HepG2 (cell line): ENCODE measurements around the gene SKI. TPM values are rescaled to one million over a fixed set of nuclear protein-coding genes. Genes with fewer than 3 reads are reported as not detected.

ENCODE experiments used
- AGO2 ChIP-seq: fragments of 200-400 bp; formaldehyde crosslinking; optimal IDR thresholded peaks from 2 replicates; pipeline ENCODE3; 2017; ENCODE audit warnings: mild to moderate bottlenecking, low read depth, low read length, moderate library complexity
- ARNT2 ChIP-seq: sonication (generic); formaldehyde crosslinking; IDR thresholded peaks from 2 replicates; pipeline ENCODE4 v1.8.0; 2022; ENCODE audit warnings: mild to moderate bottlenecking, low read depth, missing genetic modification reagents, moderate library complexity
- GPN1 ChIP-seq: sonication (generic); formaldehyde crosslinking; IDR thresholded peaks from 2 replicates; pipeline ENCODE4 v1.5.1; 2020; ENCODE audit warnings: missing genetic modification reagents, borderline replicate concordance
- MEF2D ChIP-seq: sonication (generic); formaldehyde crosslinking; IDR thresholded peaks from 2 replicates; pipeline ENCODE4 v1.5.1; 2020; ENCODE audit warnings: mild to moderate bottlenecking, missing genetic modification reagents
- MLLT10 ChIP-seq: sonication (generic); formaldehyde crosslinking; IDR thresholded peaks from 2 replicates; pipeline ENCODE4 v1.4.0; 2020; ENCODE audit warnings: missing genetic modification reagents
- MTF2 ChIP-seq: sonication (generic); formaldehyde crosslinking; IDR thresholded peaks from 2 replicates; pipeline ENCODE4 v1.5.0; 2020; ENCODE audit warnings: missing genetic modification reagents, borderline replicate concordance
- NBN ChIP-seq: fragments of 450-650 bp; conservative IDR thresholded peaks from 2 replicates; pipeline ENCODE4 v1.6.1; 2017
- PHF8 ChIP-seq: sonication (generic); formaldehyde crosslinking; IDR thresholded peaks from 2 replicates; pipeline ENCODE4 v1.5.0; 2020; ENCODE audit warnings: missing genetic modification reagents
- SALL1 ChIP-seq: sonication (generic); formaldehyde crosslinking; IDR thresholded peaks from 2 replicates; pipeline ENCODE4 v1.8.0; 2022; ENCODE audit warnings: mild to moderate bottlenecking, missing genetic modification reagents
- TBX2 ChIP-seq: sonication (generic); formaldehyde crosslinking; IDR thresholded peaks from 2 replicates; pipeline ENCODE4 v1.5.0; 2020; ENCODE audit warnings: missing genetic modification reagents, mild to moderate bottlenecking, borderline replicate concordance
- ZBTB38 ChIP-seq: sonication (generic); formaldehyde crosslinking; IDR thresholded peaks from 2 replicates; pipeline ENCODE4 v1.5.1; 2020; ENCODE audit warnings: mild to moderate bottlenecking, missing genetic modification reagents
- ZFP37 ChIP-seq: sonication (generic); formaldehyde crosslinking; IDR thresholded peaks from 2 replicates; pipeline ENCODE4 v1.4.0; 2020; ENCODE audit warnings: missing genetic modification reagents, borderline replicate concordance
- ZNF136 ChIP-seq: sonication (generic); formaldehyde crosslinking; IDR thresholded peaks from 2 replicates; pipeline ENCODE4 v1.8.1; 2022; ENCODE audit warnings: low read depth, mild to moderate bottlenecking, moderate library complexity, missing genetic modification reagents
- ZNF160 ChIP-seq: sonication (generic); formaldehyde crosslinking; IDR thresholded peaks from 2 replicates; pipeline ENCODE4 v1.8.0; 2022; ENCODE audit warnings: mild to moderate bottlenecking, inconsistent platforms, missing genetic modification reagents
- ZNF180 ChIP-seq: sonication (generic); formaldehyde crosslinking; IDR thresholded peaks from 2 replicates; pipeline ENCODE4 v1.4.0; 2020; ENCODE audit warnings: low read depth, missing genetic modification reagents, borderline replicate concordance
- ZNF20 ChIP-seq: sonication (generic); formaldehyde crosslinking; IDR thresholded peaks from 2 replicates; pipeline ENCODE4 v1.4.0; 2020; ENCODE audit warnings: mild to moderate bottlenecking, moderate library complexity, missing genetic modification reagents
- ZNF383 ChIP-seq: sonication (generic); formaldehyde crosslinking; IDR thresholded peaks from 2 replicates; pipeline ENCODE4 v1.4.0; 2020; ENCODE audit warnings: missing genetic modification reagents, mild to moderate bottlenecking, borderline replicate concordance
- ZNF629 ChIP-seq: sonication (generic); formaldehyde crosslinking; conservative IDR thresholded peaks from 2 replicates; pipeline ENCODE4 v1.5.0; 2020; ENCODE audit warnings: missing genetic modification reagents
- ZNF737 ChIP-seq: sonication (generic); formaldehyde crosslinking; IDR thresholded peaks from 2 replicates; pipeline ENCODE4 v1.5.0; 2020; ENCODE audit warnings: missing genetic modification reagents, mild to moderate bottlenecking, borderline replicate concordance
- ZNF768 ChIP-seq: sonication (generic); formaldehyde crosslinking; IDR thresholded peaks from 2 replicates; pipeline ENCODE4 v1.4.0; 2020; ENCODE audit warnings: missing genetic modification reagents
- polyA plus RNA-seq, 8 experiments: library from polyadenylated mRNA; depleted of rRNA in 3 of 8; stranded (reverse) in 7 of 8; unstranded in 1 of 8; fragments of >200 nt; fragmentation: Illumina TruSeq in 4 of 8; extraction: Trizol in 4 of 8; gene quantifications; 2 replicates each; pipeline versions ENCODE4 v1.2.1 to v1.2.3, GENCODE V29; 2011 to 2016; ENCODE audit warnings: low read depth in 4 of 8, missing spikeins in 1 of 8, mixed read lengths in 1 of 8; ENCODE audit not compliant: insufficient read depth in 1 of 8
- total RNA-seq, 5 experiments: library from RNA; depleted of rRNA; stranded (reverse); fragments of >200 nt; fragmentation: Illumina TruSeq; extraction: Trizol; gene quantifications; 2 replicates each; pipeline ENCODE4 v1.2.3, GENCODE V29; 2016; ENCODE audit warnings: low read depth in 1 of 5
- TF ChIP-seq, protein P1 (sequence below): IDR thresholded peaks from 2 replicates; pipeline ENCODE4 v1.6.1; 2016; ENCODE audit warnings: low read depth, control low read depth
- TF ChIP-seq, protein P2 (sequence below): sonication (generic); formaldehyde crosslinking; IDR thresholded peaks from 2 replicates; pipeline ENCODE4 v1.8.0; 2022; ENCODE audit warnings: mild to moderate bottlenecking, missing genetic modification reagents, moderate library complexity
- TF ChIP-seq, protein P3 (sequence below): sonication (generic); formaldehyde crosslinking; IDR thresholded peaks from 2 replicates; pipeline ENCODE4 v1.9.0; 2022; ENCODE audit warnings: missing genetic modification reagents, mild to moderate bottlenecking, borderline replicate concordance
- TF ChIP-seq, protein P4 (sequence below): IDR thresholded peaks from 2 replicates; pipeline ENCODE4 v1.6.1; 2016; ENCODE audit warnings: mild to moderate bottlenecking
- TF ChIP-seq, protein P5 (sequence below): sonication (generic); formaldehyde crosslinking; IDR thresholded peaks from 2 replicates; pipeline ENCODE4 v1.4.0; 2020; ENCODE audit warnings: mild to moderate bottlenecking, missing genetic modification reagents

Gene SKI
- total and polyA plus RNA-seq, 2 of the 13 experiments (the other 11 are each of a cell fraction or from before 2014, with no cell fraction given): 4.7 to 6.9 TPM

DNA sequence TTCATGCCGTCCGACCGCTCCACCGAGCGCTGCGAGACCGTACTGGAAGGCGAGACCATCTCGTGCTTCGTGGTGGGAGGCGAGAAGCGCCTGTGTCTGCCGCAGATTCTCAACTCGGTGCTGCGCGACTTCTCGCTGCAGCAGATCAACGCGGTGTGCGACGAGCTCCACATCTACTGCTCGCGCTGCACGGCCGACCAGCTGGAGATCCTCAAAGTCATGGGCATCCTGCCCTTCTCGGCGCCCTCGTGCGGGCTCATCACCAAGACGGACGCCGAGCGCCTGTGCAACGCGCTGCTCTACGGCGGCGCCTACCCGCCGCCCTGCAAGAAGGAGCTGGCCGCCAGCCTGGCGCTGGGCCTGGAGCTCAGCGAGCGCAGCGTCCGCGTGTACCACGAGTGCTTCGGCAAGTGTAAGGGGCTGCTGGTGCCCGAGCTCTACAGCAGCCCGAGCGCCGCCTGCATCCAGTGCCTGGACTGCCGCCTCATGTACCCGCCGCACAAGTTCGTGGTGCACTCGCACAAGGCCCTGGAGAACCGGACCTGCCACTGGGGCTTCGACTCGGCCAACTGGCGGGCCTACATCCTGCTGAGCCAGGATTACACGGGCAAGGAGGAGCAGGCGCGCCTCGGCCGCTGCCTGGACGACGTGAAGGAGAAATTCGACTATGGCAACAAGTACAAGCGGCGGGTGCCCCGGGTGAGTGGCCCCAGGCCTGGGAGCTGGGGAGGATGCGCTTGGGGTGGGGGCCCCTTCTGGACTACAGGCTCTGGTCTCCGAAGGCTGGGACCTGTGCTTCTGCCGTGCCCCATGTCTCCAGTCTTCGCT lies 1.1 kb downstream of the SKI start (continued):
- TF ChIP-seq MEF2D (CRISPR knock-in tag): no peak
- TF ChIP-seq, protein P1, sequence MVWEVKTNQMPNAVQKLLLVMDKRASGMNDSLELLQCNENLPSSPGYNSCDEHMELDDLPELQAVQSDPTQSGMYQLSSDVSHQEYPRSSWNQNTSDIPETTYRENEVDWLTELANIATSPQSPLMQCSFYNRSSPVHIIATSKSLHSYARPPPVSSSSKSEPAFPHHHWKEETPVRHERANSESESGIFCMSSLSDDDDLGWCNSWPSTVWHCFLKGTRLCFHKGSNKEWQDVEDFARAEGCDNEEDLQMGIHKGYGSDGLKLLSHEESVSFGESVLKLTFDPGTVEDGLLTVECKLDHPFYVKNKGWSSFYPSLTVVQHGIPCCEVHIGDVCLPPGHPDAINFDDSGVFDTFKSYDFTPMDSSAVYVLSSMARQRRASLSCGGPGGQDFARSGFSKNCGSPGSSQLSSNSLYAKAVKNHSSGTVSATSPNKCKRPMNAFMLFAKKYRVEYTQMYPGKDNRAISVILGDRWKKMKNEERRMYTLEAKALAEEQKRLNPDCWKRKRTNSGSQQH (CRISPR knock-in tag): no peak
- TF ChIP-seq PHF8 (CRISPR knock-in tag): peak; percentile 52
- TF ChIP-seq ZNF737 (CRISPR knock-in tag): no peak
- no peak; the same call in 1 of the 2 replicates for TF ChIP-seq ZNF160 (CRISPR knock-in tag)
- TF ChIP-seq ZNF383 (CRISPR knock-in tag): no peak
- peak; percentile 59; the same call in 1 of the 2 replicates for TF ChIP-seq ARNT2 (CRISPR knock-in tag)
- 0 out of 2 replicates have a peak, but pooled peaks have one; percentile 51 for TF ChIP-seq TBX2
- TF ChIP-seq, protein P2, sequence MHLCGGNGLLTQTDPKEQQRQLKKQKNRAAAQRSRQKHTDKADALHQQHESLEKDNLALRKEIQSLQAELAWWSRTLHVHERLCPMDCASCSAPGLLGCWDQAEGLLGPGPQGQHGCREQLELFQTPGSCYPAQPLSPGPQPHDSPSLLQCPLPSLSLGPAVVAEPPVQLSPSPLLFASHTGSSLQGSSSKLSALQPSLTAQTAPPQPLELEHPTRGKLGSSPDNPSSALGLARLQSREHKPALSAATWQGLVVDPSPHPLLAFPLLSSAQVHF (CRISPR knock-in tag): no peak
- no peak for TF ChIP-seq MLLT10 (CRISPR knock-in tag)
- TF ChIP-seq ZNF629: no peak
- TF ChIP-seq, protein P3, sequence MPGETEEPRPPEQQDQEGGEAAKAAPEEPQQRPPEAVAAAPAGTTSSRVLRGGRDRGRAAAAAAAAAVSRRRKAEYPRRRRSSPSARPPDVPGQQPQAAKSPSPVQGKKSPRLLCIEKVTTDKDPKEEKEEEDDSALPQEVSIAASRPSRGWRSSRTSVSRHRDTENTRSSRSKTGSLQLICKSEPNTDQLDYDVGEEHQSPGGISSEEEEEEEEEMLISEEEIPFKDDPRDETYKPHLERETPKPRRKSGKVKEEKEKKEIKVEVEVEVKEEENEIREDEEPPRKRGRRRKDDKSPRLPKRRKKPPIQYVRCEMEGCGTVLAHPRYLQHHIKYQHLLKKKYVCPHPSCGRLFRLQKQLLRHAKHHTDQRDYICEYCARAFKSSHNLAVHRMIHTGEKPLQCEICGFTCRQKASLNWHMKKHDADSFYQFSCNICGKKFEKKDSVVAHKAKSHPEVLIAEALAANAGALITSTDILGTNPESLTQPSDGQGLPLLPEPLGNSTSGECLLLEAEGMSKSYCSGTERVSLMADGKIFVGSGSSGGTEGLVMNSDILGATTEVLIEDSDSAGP (CRISPR knock-in tag): peak; percentile 73; the same call in 1 of the 2 replicates
- TF ChIP-seq ZBTB38: 0 out of 2 replicates have a peak, but pooled peaks have one; percentile 21
- TF ChIP-seq AGO2: peak; percentile 83
- TF ChIP-seq ZNF180 (CRISPR knock-in tag): no peak
- peak; percentile 17; the same call in 1 of the 2 replicates for TF ChIP-seq SALL1 (CRISPR knock-in tag)
- TF ChIP-seq, protein P4, sequence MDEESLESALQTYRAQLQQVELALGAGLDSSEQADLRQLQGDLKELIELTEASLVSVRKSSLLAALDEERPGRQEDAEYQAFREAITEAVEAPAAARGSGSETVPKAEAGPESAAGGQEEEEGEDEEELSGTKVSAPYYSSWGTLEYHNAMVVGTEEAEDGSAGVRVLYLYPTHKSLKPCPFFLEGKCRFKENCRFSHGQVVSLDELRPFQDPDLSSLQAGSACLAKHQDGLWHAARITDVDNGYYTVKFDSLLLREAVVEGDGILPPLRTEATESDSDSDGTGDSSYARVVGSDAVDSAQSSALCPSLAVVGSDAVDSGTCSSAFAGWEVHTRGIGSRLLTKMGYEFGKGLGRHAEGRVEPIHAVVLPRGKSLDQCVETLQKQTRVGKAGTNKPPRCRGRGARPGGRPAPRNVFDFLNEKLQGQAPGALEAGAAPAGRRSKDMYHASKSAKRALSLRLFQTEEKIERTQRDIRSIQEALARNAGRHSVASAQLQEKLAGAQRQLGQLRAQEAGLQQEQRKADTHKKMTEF (CRISPR knock-in tag): peak; percentile 29; the same call in 1 of the 2 replicates
- TF ChIP-seq ZFP37: no peak
- no peak for TF ChIP-seq MTF2 (CRISPR knock-in tag)
- TF ChIP-seq GPN1 (CRISPR knock-in tag): no peak
- no peak for TF ChIP-seq NBN
- TF ChIP-seq ZNF20 (CRISPR knock-in tag): no peak
- no peak for TF ChIP-seq ZNF136 (CRISPR knock-in tag)
- TF ChIP-seq, protein P5, sequence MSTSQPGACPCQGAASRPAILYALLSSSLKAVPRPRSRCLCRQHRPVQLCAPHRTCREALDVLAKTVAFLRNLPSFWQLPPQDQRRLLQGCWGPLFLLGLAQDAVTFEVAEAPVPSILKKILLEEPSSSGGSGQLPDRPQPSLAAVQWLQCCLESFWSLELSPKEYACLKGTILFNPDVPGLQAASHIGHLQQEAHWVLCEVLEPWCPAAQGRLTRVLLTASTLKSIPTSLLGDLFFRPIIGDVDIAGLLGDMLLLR: peak; percentile 60; the same call in 1 of the 2 replicates
- TF ChIP-seq ZNF768 (CRISPR knock-in tag): peak; percentile 27; the same call in 1 of the 2 replicates
